Measurements from ENCODE around the gene ZDHHC16. TPM values are rescaled to one million over a fixed set of nuclear protein-coding genes. Genes with fewer than 3 reads are reported as not detected.
"Not testable (repeated sequence)": the region's sequence is repeated elsewhere in the genome, so short reads cannot be mapped to it uniquely, and the experiment has no call there.

The ZDHHC16 gene
- total RNA-seq, 2 donors from 2014 or later = 31.4 to 57.0 TPM

DNA sequence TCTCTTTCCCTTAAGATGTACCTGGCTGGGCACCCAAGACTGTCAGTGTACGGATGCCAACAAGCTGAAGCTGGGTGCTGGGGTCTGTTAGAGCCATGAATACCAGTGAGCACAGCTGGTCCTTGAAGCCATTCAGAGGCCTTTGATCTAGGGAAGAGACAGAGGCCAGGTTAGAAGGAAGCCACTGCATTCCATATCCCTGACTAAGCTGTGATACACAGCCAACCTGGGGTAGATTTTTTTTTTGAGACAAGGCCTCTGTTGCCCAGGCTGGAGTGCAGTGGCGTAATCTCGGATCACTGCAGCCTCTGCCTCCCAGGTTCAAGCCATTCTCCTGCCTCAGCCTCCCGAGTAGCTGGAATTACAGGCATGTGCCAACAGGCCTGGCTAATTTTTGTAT is 20.8 kb downstream of the ZDHHC16 start:
- H3K4me1 ChIP-seq = no peaks in the 10 kb centered on the region
- TF ChIP-seq, protein P1, sequence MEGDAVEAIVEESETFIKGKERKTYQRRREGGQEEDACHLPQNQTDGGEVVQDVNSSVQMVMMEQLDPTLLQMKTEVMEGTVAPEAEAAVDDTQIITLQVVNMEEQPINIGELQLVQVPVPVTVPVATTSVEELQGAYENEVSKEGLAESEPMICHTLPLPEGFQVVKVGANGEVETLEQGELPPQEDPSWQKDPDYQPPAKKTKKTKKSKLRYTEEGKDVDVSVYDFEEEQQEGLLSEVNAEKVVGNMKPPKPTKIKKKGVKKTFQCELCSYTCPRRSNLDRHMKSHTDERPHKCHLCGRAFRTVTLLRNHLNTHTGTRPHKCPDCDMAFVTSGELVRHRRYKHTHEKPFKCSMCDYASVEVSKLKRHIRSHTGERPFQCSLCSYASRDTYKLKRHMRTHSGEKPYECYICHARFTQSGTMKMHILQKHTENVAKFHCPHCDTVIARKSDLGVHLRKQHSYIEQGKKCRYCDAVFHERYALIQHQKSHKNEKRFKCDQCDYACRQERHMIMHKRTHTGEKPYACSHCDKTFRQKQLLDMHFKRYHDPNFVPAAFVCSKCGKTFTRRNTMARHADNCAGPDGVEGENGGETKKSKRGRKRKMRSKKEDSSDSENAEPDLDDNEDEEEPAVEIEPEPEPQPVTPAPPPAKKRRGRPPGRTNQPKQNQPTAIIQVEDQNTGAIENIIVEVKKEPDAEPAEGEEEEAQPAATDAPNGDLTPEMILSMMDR (IDR thresholded peaks at IDR 0.05) = no peak
- no peaks in the 10 kb centered on the region for H3K9me3 ChIP-seq
- DNase-seq = no peak
- H3K27ac ChIP-seq = no peak overlapping the region
- H3K4me3 ChIP-seq = no peak overlapping the region
- no peaks in the 10 kb centered on the region for H3K27me3 ChIP-seq
- no peak overlapping the region for H3K9ac ChIP-seq (ENCODE audit: low read depth in 2 of 2, low read length in 2 of 2)
- intact Hi-C loops (cut with DNase I) = no loop called here
- H3K36me3 ChIP-seq = peaks cover 19% of the 10 kb centered on the region

GRCh38 chr10:97468162-97468561 is 22.2 kb downstream of the ZDHHC16 start:
- H3K27ac ChIP-seq = no peak overlapping the region
- DNase-seq = no peak
- H3K27me3 ChIP-seq = no peaks in the 10 kb centered on the region
- peaks cover 18% of the 10 kb centered on the region for H3K36me3 ChIP-seq
- no peak overlapping the region for H3K9ac ChIP-seq (ENCODE audit: low read depth in 2 of 2, low read length in 2 of 2)
- TF ChIP-seq, protein P1 (IDR thresholded peaks at IDR 0.05) = no peak
- H3K9me3 ChIP-seq = no peaks in the 10 kb centered on the region
- H3K4me3 ChIP-seq = no peak overlapping the region
- H3K4me1 ChIP-seq = no peaks in the 10 kb centered on the region
- intact Hi-C loops (cut with DNase I) = no loop called here

DNA sequence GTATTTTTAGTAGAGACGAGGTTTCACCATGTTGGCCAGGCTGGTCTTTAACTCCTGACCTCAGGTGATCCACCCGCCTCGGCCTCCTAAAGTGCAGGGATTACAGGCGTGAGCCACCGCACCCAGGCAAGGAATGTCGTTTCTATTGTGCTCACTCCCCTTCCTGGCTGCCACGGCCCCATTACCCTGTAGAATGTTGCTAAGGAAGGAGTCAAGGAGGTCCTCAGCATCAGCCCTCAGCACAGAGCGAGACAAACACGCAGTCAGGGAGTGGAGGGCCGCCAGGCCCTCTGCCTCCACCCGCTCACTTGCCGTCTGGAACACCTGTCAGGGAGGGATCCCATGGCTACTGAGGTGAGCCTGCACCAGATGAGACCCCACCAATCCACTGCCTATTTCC is 22.8 kb downstream of the ZDHHC16 start:
- H3K4me3 ChIP-seq; H3K9ac ChIP-seq (ENCODE audit: low read depth in 2 of 2, low read length in 2 of 2); H3K27ac ChIP-seq; H3K9me3 ChIP-seq; H3K4me1 ChIP-seq; intact Hi-C loops (cut with DNase I); H3K27me3 ChIP-seq; DNase-seq: not testable (repeated sequence)
- peaks cover 12% of the 10 kb centered on the region for H3K36me3 ChIP-seq

DNA sequence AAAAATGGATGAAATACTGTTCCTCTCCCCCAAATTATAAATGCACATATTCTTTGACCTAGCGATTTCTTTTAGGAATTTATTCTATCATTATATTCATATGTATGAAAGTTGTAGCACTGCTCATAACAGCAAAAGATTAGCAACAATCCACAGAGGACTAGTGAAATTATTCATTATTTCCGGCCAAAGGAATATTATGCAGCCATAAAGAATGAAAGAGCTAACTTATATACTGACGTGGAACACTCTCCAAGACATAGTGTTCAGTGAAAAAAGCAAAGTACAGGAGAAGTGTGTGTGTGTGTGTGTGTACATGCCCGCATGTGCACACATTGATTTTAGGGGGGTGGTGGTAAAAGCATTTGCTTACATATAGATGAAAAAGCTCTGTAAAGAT is 28.9 kb downstream of the ZDHHC16 start:
- peaks cover 10% of the 10 kb centered on the region for H3K36me3 ChIP-seq
- H3K4me3 ChIP-seq = no peak overlapping the region
- H3K9me3 ChIP-seq = no peaks in the 10 kb centered on the region
- TF ChIP-seq, protein P1 (IDR thresholded peaks at IDR 0.05) = no peak
- H3K9ac ChIP-seq (ENCODE audit: low read depth in 2 of 2, low read length in 2 of 2) = no peak overlapping the region
- H3K27ac ChIP-seq = no peak overlapping the region
- no peaks in the 10 kb centered on the region for H3K27me3 ChIP-seq
- intact Hi-C loops (cut with DNase I) = no loop called here
- DNase-seq = no peak
- H3K4me1 ChIP-seq = no peaks in the 10 kb centered on the region

GRCh38 chr10:97475936-97476594 is 30.1 kb downstream of the ZDHHC16 start:
- Histone ChIP-seq H3K9me3 (no peaks in the 10 kb centered on the region), H3K36me3 (no peaks in the 10 kb centered on the region), H3K4me1 (no peaks in the 10 kb centered on the region), H3K4me3 (no peak overlapping the region), H3K27me3 (no peaks in the 10 kb centered on the region), H3K9ac (ENCODE audit: low read depth in 2 of 2, low read length in 2 of 2) (no peak overlapping the region), H3K27ac (no peak overlapping the region)
- TF ChIP-seq, protein P1 (IDR thresholded peaks at IDR 0.05) = no peak
- intact Hi-C loops (cut with DNase I) = no loop called here
- DNase-seq = no peak

DNA sequence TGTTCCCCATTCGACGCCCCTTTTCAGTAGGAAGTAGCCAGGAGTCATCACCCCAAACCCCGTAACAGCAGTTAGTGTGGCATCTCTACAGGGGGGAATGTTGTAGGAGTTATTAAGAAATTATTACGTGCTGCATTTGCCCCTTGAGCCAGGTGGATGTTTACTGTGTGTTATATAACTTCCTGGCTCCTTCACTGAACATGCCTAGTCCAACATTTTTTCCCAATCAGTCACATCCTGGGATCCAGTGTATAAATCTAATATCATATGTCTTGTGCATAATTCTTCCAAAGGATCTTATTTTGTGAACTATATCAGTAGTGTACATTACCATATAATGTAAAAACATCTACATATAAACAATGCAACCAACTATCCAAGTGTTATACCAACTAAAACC is 33.4 kb downstream of the ZDHHC16 start:
- H3K9me3 ChIP-seq; H3K27ac ChIP-seq; H3K36me3 ChIP-seq; H3K4me1 ChIP-seq; intact Hi-C loops (cut with DNase I); H3K27me3 ChIP-seq; DNase-seq; H3K9ac ChIP-seq (ENCODE audit: low read depth in 2 of 2, low read length in 2 of 2); H3K4me3 ChIP-seq: not testable (repeated sequence)
